ENCODE results near the gene ERGIC3. TPM values are rescaled to one million over a fixed set of nuclear protein-coding genes. Genes with fewer than 3 reads are reported as not detected.

The ERGIC3 gene
- total and polyA plus RNA-seq, 2 of the 13 experiments (the other 11 are each of a cell fraction or from before 2014, with no cell fraction given), result 407 to 670 TPM

DNA sequence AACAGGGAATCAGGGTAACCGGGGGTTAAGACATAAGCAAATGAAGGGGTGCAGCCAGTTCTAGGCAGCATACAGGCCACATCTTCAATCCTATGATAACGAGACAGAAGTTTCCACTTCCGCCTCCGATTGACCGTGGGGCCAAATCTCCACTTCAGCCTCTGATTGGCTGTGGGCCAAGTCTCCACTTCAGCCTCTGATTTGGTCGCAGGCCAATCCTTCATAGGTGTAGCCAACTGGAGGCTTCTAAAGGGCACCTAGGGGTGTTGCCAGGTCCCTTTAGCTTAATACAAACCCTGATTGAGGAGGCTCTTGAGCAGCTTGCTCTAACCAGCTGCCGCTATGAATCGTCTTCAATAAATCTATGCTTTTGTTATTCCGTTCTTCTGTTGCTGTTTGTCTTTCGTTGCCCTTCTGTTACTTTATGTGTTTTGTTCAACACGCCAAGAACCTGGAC lies 2.1 kb upstream of the ERGIC3 start (continued):
- TF ChIP-seq, protein P1, sequence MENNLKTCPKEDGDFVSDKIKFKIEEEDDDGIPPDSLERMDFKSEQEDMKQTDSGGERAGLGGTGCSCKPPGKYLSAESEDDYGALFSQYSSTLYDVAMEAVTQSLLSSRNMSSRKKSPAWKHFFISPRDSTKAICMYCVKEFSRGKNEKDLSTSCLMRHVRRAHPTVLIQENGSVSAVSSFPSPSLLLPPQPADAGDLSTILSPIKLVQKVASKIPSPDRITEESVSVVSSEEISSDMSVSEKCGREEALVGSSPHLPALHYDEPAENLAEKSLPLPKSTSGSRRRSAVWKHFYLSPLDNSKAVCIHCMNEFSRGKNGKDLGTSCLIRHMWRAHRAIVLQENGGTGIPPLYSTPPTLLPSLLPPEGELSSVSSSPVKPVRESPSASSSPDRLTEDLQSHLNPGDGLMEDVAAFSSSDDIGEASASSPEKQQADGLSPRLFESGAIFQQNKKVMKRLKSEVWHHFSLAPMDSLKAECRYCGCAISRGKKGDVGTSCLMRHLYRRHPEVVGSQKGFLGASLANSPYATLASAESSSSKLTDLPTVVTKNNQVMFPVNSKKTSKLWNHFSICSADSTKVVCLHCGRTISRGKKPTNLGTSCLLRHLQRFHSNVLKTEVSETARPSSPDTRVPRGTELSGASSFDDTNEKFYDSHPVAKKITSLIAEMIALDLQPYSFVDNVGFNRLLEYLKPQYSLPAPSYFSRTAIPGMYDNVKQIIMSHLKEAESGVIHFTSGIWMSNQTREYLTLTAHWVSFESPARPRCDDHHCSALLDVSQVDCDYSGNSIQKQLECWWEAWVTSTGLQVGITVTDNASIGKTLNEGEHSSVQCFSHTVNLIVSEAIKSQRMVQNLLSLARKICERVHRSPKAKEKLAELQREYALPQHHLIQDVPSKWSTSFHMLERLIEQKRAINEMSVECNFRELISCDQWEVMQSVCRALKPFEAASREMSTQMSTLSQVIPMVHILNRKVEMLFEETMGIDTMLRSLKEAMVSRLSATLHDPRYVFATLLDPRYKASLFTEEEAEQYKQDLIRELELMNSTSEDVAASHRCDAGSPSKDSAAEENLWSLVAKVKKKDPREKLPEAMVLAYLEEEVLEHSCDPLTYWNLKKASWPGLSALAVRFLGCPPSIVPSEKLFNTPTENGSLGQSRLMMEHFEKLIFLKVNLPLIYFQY (CRISPR knock-in tag; IDR thresholded peaks at IDR 0.05; ENCODE audit: borderline replicate concordance), result no peak
- TF ChIP-seq RFX5 (IDR thresholded peaks at IDR 0.05; ENCODE audit: low read depth, low read length), result peak; percentile 46; the same call in 1 of the 2 replicates
- no peak; the same call in 1 of the 2 replicates for TF ChIP-seq RARA (CRISPR knock-in tag; IDR thresholded peaks at IDR 0.05)
- TF ChIP-seq, protein P2, sequence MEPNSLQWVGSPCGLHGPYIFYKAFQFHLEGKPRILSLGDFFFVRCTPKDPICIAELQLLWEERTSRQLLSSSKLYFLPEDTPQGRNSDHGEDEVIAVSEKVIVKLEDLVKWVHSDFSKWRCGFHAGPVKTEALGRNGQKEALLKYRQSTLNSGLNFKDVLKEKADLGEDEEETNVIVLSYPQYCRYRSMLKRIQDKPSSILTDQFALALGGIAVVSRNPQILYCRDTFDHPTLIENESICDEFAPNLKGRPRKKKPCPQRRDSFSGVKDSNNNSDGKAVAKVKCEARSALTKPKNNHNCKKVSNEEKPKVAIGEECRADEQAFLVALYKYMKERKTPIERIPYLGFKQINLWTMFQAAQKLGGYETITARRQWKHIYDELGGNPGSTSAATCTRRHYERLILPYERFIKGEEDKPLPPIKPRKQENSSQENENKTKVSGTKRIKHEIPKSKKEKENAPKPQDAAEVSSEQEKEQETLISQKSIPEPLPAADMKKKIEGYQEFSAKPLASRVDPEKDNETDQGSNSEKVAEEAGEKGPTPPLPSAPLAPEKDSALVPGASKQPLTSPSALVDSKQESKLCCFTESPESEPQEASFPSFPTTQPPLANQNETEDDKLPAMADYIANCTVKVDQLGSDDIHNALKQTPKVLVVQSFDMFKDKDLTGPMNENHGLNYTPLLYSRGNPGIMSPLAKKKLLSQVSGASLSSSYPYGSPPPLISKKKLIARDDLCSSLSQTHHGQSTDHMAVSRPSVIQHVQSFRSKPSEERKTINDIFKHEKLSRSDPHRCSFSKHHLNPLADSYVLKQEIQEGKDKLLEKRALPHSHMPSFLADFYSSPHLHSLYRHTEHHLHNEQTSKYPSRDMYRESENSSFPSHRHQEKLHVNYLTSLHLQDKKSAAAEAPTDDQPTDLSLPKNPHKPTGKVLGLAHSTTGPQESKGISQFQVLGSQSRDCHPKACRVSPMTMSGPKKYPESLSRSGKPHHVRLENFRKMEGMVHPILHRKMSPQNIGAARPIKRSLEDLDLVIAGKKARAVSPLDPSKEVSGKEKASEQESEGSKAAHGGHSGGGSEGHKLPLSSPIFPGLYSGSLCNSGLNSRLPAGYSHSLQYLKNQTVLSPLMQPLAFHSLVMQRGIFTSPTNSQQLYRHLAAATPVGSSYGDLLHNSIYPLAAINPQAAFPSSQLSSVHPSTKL (CRISPR knock-in tag; IDR thresholded peaks at IDR 0.05), result peak; percentile 21
- TF ChIP-seq NFATC3 (CRISPR knock-in tag; IDR thresholded peaks at IDR 0.05), result no peak
- TF ChIP-seq, protein P3, sequence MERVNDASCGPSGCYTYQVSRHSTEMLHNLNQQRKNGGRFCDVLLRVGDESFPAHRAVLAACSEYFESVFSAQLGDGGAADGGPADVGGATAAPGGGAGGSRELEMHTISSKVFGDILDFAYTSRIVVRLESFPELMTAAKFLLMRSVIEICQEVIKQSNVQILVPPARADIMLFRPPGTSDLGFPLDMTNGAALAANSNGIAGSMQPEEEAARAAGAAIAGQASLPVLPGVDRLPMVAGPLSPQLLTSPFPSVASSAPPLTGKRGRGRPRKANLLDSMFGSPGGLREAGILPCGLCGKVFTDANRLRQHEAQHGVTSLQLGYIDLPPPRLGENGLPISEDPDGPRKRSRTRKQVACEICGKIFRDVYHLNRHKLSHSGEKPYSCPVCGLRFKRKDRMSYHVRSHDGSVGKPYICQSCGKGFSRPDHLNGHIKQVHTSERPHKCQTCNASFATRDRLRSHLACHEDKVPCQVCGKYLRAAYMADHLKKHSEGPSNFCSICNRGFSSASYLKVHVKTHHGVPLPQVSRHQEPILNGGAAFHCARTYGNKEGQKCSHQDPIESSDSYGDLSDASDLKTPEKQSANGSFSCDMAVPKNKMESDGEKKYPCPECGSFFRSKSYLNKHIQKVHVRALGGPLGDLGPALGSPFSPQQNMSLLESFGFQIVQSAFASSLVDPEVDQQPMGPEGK (CRISPR knock-in tag; IDR thresholded peaks at IDR 0.05), result no peak
- no peak for TF ChIP-seq ZNF24 (IDR thresholded peaks at IDR 0.05)
- TF ChIP-seq, protein P4, sequence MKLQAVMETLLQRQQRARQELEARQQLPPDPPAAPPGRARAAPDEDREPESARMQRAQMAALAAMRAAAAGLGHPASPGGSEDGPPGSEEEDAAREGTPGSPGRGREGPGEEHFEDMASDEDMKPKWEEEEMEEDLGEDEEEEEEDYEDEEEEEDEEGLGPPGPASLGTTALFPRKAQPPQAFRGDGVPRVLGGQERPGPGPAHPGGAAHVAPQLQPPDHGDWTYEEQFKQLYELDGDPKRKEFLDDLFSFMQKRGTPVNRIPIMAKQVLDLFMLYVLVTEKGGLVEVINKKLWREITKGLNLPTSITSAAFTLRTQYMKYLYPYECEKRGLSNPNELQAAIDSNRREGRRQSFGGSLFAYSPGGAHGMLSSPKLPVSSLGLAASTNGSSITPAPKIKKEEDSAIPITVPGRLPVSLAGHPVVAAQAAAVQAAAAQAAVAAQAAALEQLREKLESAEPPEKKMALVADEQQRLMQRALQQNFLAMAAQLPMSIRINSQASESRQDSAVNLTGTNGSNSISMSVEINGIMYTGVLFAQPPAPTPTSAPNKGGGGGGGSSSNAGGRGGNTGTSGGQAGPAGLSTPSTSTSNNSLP (IDR thresholded peaks at IDR 0.05; ENCODE audit: low read depth, low read length), result no peak
- TF ChIP-seq, protein P5, sequence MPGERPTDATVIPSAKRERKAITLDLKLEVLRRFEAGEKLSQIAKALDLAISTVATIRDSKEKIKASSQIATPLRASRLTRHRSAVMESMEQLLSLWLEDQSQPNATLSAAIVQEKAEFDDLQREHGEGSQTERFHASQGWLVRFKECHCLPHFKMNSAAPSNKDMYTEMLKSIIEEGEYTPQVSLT (CRISPR knock-in tag; IDR thresholded peaks at IDR 0.05; ENCODE audit: borderline replicate concordance, low read depth), result no peak
- no peak for TF ChIP-seq ZKSCAN8 (CRISPR knock-in tag; IDR thresholded peaks at IDR 0.05; ENCODE audit: borderline replicate concordance)
- peak; percentile 80 for TF ChIP-seq XRCC5 (optimal IDR thresholded peaks at IDR 0.05; ENCODE audit: low read length)
- TF ChIP-seq JUN (CRISPR knock-in tag; IDR thresholded peaks at IDR 0.05), result 0 out of 2 replicates have a peak, but pooled peaks have one; percentile 66
- TF ChIP-seq ZNF225 (CRISPR knock-in tag; IDR thresholded peaks at IDR 0.05), result no peak
- TF ChIP-seq, protein P6, sequence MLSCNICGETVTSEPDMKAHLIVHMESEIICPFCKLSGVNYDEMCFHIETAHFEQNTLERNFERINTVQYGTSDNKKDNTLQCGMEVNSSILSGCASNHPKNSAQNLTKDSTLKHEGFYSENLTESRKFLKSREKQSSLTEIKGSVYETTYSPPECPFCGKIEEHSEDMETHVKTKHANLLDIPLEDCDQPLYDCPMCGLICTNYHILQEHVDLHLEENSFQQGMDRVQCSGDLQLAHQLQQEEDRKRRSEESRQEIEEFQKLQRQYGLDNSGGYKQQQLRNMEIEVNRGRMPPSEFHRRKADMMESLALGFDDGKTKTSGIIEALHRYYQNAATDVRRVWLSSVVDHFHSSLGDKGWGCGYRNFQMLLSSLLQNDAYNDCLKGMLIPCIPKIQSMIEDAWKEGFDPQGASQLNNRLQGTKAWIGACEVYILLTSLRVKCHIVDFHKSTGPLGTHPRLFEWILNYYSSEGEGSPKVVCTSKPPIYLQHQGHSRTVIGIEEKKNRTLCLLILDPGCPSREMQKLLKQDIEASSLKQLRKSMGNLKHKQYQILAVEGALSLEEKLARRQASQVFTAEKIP (CRISPR knock-in tag; IDR thresholded peaks at IDR 0.05; ENCODE audit: borderline replicate concordance), result no peak
- TF ChIP-seq RBFOX2 (IDR thresholded peaks at IDR 0.05; ENCODE audit: low read depth, low read length), result peak; percentile 51
- TF ChIP-seq NR3C1 (CRISPR knock-in tag; IDR thresholded peaks at IDR 0.05), result no peak
